ENCODE measurements around the gene FBXW8.

Gene FBXW8

GRCh38 chr12:117049295-117049694 is 138.5 kb downstream of the FBXW8 start:
- no peak for DNase-seq (ENCODE audit: low read depth in 1 of 2, low spot score in 1 of 2)
- Histone ChIP-seq H3K4me3 (replicated peaks; ENCODE audit: insufficient read depth, low read length) (no peak overlapping the region), H3K27me3 (ENCODE audit: insufficient read depth, poor library complexity, severe bottlenecking) (no peaks in the 10 kb centered on the region), H3K27ac (replicated peaks) (no peak overlapping the region)
- TF ChIP-seq GABPA (IDR thresholded peaks at IDR 0.05; ENCODE audit: low read depth) = no peak
- TF ChIP-seq, protein P1, sequence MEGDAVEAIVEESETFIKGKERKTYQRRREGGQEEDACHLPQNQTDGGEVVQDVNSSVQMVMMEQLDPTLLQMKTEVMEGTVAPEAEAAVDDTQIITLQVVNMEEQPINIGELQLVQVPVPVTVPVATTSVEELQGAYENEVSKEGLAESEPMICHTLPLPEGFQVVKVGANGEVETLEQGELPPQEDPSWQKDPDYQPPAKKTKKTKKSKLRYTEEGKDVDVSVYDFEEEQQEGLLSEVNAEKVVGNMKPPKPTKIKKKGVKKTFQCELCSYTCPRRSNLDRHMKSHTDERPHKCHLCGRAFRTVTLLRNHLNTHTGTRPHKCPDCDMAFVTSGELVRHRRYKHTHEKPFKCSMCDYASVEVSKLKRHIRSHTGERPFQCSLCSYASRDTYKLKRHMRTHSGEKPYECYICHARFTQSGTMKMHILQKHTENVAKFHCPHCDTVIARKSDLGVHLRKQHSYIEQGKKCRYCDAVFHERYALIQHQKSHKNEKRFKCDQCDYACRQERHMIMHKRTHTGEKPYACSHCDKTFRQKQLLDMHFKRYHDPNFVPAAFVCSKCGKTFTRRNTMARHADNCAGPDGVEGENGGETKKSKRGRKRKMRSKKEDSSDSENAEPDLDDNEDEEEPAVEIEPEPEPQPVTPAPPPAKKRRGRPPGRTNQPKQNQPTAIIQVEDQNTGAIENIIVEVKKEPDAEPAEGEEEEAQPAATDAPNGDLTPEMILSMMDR (IDR thresholded peaks at IDR 0.05; ENCODE audit: insufficient read depth, low read length) = no peak
- TF ChIP-seq POLR2AphosphoS5 (IDR thresholded peaks at IDR 0.05; ENCODE audit: low read depth) = no peak
- TF ChIP-seq REST (IDR thresholded peaks at IDR 0.05; ENCODE audit: insufficient replicate concordance, low read depth) = no peak
- TF ChIP-seq SPI1 (IDR thresholded peaks at IDR 0.05; ENCODE audit: borderline replicate concordance, low read depth) = no peak

DNA sequence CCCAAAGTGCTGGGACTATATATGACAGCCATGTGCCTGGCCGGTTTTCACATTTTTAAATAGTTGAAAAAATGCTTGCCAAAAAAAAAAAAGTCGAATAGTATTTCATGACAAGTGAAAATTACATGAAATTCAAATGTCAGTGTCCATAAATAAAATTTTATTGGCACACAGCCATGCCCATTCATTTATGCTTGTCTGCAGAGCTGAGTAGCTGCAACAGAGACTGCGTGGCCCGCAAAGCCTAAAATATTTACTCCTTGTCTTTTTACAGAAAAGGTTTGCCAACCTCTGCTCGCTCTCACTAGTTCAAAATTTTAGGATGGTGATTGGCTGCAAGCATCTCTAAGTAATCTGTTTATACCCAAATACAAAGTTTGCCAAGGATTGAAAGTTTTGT is 139.3 kb downstream of the FBXW8 start:
- Histone ChIP-seq H3K27ac (replicated peaks) (peak overlapping the region; percentile 24; the same call in 1 of the 2 replicates), H3K4me3 (replicated peaks; ENCODE audit: insufficient read depth, low read length) (no peak overlapping the region), H3K27me3 (ENCODE audit: insufficient read depth, poor library complexity, severe bottlenecking) (no peaks in the 10 kb centered on the region)
- DNase-seq (ENCODE audit: low read depth in 1 of 2, low spot score in 1 of 2) = no peak
- TF ChIP-seq REST (IDR thresholded peaks at IDR 0.05; ENCODE audit: insufficient replicate concordance, low read depth) = no peak
- no peak for TF ChIP-seq GABPA (IDR thresholded peaks at IDR 0.05; ENCODE audit: low read depth)

- no peaks in the 10 kb centered on the region for H3K27me3 ChIP-seq (ENCODE audit: insufficient read depth, poor library complexity, severe bottlenecking)
- DNase-seq (ENCODE audit: low read depth in 1 of 2, low spot score in 1 of 2) = no peak
Observed at GRCh38 chr12:117051380-117051779, 140.6 kb downstream of the FBXW8 start.

More at GRCh38 chr12:117051380-117051779, 140.6 kb downstream of the FBXW8 start:
- Histone ChIP-seq H3K4me3 (replicated peaks; ENCODE audit: insufficient read depth, low read length) (no peak overlapping the region), H3K27ac (replicated peaks) (peak overlapping the region; percentile 28; the same call in 1 of the 2 replicates)
- TF ChIP-seq REST (IDR thresholded peaks at IDR 0.05; ENCODE audit: insufficient replicate concordance, low read depth) (no peak), POLR2AphosphoS5 (IDR thresholded peaks at IDR 0.05; ENCODE audit: low read depth) (no peak), SPI1 (IDR thresholded peaks at IDR 0.05; ENCODE audit: borderline replicate concordance, low read depth) (no peak), GABPA (IDR thresholded peaks at IDR 0.05; ENCODE audit: low read depth) (no peak)
- TF ChIP-seq, protein P1 (IDR thresholded peaks at IDR 0.05; ENCODE audit: insufficient read depth, low read length) = no peak

Data from HL-60 (cell line).